ENCODE data around the gene DUOXA1. TPM values are rescaled to one million over a fixed set of nuclear protein-coding genes. Genes with fewer than 3 reads are reported as not detected.

The DUOXA1 gene
- total RNA-seq, 3 donors from 2014 or later = 0.80 to 3.3 (median 1.0) TPM

GRCh38 chr15:45169608-45170480 lies 40.2 kb upstream of the DUOXA1 start:
- H3K27ac ChIP-seq = peak overlapping the region; percentile 32 to 40
- H3K27me3 ChIP-seq = no peaks in the 10 kb centered on the region
- DNase-seq (ENCODE audit: low spot score in 2 of 2) = no peak
- H3K4me1 ChIP-seq = no peaks in the 10 kb centered on the region
- intact Hi-C loops (cut with DNase I; ENCODE audit: low total_unique reads) = no loop called here
- TF ChIP-seq POLR2A (IDR thresholded peaks at IDR 0.05) (no peak), POLR2AphosphoS5 (IDR thresholded peaks at IDR 0.05) (no peak), CTCF (IDR thresholded peaks at IDR 0.05) (no peak)
- no peak overlapping the region for H3K4me3 ChIP-seq
- H3K9me3 ChIP-seq = no peaks in the 10 kb centered on the region
- H3K36me3 ChIP-seq = no peaks in the 10 kb centered on the region

- H3K9me3 ChIP-seq = no peaks in the 10 kb centered on the region
- no peak for DNase-seq (ENCODE audit: low spot score in 2 of 2)
- H3K36me3 ChIP-seq = no peaks in the 10 kb centered on the region
- H3K27me3 ChIP-seq = no peaks in the 10 kb centered on the region
- no peaks in the 10 kb centered on the region for H3K4me1 ChIP-seq
- peak overlapping the region; percentile 32 to 40 for H3K27ac ChIP-seq
- TF ChIP-seq POLR2AphosphoS5 (IDR thresholded peaks at IDR 0.05) (no peak), POLR2A (IDR thresholded peaks at IDR 0.05) (no peak), CTCF (IDR thresholded peaks at IDR 0.05) (no peak)
- H3K4me3 ChIP-seq = no peak overlapping the region
- intact Hi-C loops (cut with DNase I; ENCODE audit: low total_unique reads) = no loop called here
Observed at GRCh38 chr15:45168751-45169551, 39.3 kb upstream of the DUOXA1 start.

- Histone ChIP-seq H3K27ac (peak overlapping the region; percentile 97 to 99), H3K4me1 (no peaks in the 10 kb centered on the region), H3K36me3 (no peaks in the 10 kb centered on the region), H3K4me3 (no peak overlapping the region), H3K9me3 (no peaks in the 10 kb centered on the region), H3K27me3 (no peaks in the 10 kb centered on the region)
- no peak for TF ChIP-seq CTCF (IDR thresholded peaks at IDR 0.05)
- TF ChIP-seq POLR2A (IDR thresholded peaks at IDR 0.05) = no peak
- no peak for TF ChIP-seq POLR2AphosphoS5 (IDR thresholded peaks at IDR 0.05)
- intact Hi-C loops (cut with DNase I; ENCODE audit: low total_unique reads) = no loop called here
- DNase-seq (ENCODE audit: low spot score in 2 of 2) = no peak
Observed at GRCh38 chr15:45168286-45168685, 38.6 kb upstream of the DUOXA1 start.

GRCh38 chr15:45167631-45168205 lies 38.0 kb upstream of the DUOXA1 start:
- H3K27me3 ChIP-seq = no peaks in the 10 kb centered on the region
- DNase-seq (ENCODE audit: low spot score in 2 of 2) = no peak
- TF ChIP-seq POLR2A (IDR thresholded peaks at IDR 0.05) = no peak
- no peak for TF ChIP-seq POLR2AphosphoS5 (IDR thresholded peaks at IDR 0.05)
- TF ChIP-seq CTCF (IDR thresholded peaks at IDR 0.05) = no peak
- no peaks in the 10 kb centered on the region for H3K36me3 ChIP-seq
- peak overlapping the region; percentile 97 to 99 for H3K27ac ChIP-seq
- H3K4me3 ChIP-seq = peak overlapping the region; percentile 55 to 92 (median 77)
- intact Hi-C loops (cut with DNase I; ENCODE audit: low total_unique reads) = no loop called here
- H3K9me3 ChIP-seq = no peaks in the 10 kb centered on the region
- no peaks in the 10 kb centered on the region for H3K4me1 ChIP-seq

All from breast epithelium (tissue), 4 donors.